GM18951 (cell line): ENCODE results near the gene MFSD6L.

Experiments
- POLR2A ChIP-seq: IDR thresholded peaks from 4 replicates; pipeline ENCODE4 v1.6.1; 2011; ENCODE audit warnings: mild to moderate bottlenecking; ENCODE audit not compliant: insufficient read length, insufficient read depth; ENCODE audit errors: extremely low read depth
- in situ Hi-C: fragments of 300-500 bp; cut with MboI; formaldehyde crosslinking; loops from one replicate; pipeline ENCODE4 v1.12.0; 2022; ENCODE audit warnings: low sequenced_read_pairs, mixed read lengths, inconsistent platforms; ENCODE audit not compliant: unreplicated experiment

Gene MFSD6L

GRCh38 chr17:8835631-8836364 is 36.6 kb upstream of the MFSD6L start:
- in situ Hi-C loops, result no loop called here
- TF ChIP-seq POLR2A, result no peak

GRCh38 chr17:8835106-8835505 is 35.9 kb upstream of the MFSD6L start:
- in situ Hi-C loops, result no loop called here
- no peak for TF ChIP-seq POLR2A

- in situ Hi-C loops, result no loop called here
- no peak for TF ChIP-seq POLR2A
Measured at GRCh38 chr17:8832711-8833352, 33.7 kb upstream of the MFSD6L start.

GRCh38 chr17:8831234-8831849 is 32.2 kb upstream of the MFSD6L start:
- TF ChIP-seq POLR2A, result no peak
- in situ Hi-C loops, result no loop called here

- no peak for TF ChIP-seq POLR2A
- in situ Hi-C loops, result no loop called here
Measured at GRCh38 chr17:8830141-8830540, 31.0 kb upstream of the MFSD6L start.

- no peak for TF ChIP-seq POLR2A
- in situ Hi-C loops, result no loop called here
Measured at GRCh38 chr17:8829036-8829941, 30.1 kb upstream of the MFSD6L start.

- TF ChIP-seq POLR2A, result no peak
- in situ Hi-C loops, result no loop called here
Measured at GRCh38 chr17:8828517-8828875, 29.3 kb upstream of the MFSD6L start.

- in situ Hi-C loops, result no loop called here
- no peak for TF ChIP-seq POLR2A
Measured at GRCh38 chr17:8826808-8827435, 27.8 kb upstream of the MFSD6L start.

GRCh38 chr17:8825802-8826201 is 26.6 kb upstream of the MFSD6L start:
- in situ Hi-C loops, result no loop called here
- TF ChIP-seq POLR2A, result no peak

GRCh38 chr17:8823279-8823678 is 24.1 kb upstream of the MFSD6L start:
- in situ Hi-C loops, result no loop called here
- TF ChIP-seq POLR2A, result no peak

GRCh38 chr17:8822401-8823035 is 23.4 kb upstream of the MFSD6L start:
- TF ChIP-seq POLR2A, result no peak
- in situ Hi-C loops, result no loop called here

GRCh38 chr17:8821446-8822105 is 22.4 kb upstream of the MFSD6L start:
- no peak for TF ChIP-seq POLR2A
- in situ Hi-C loops, result no loop called here

GRCh38 chr17:8820311-8821010 is 21.3 kb upstream of the MFSD6L start:
- no peak for TF ChIP-seq POLR2A
- in situ Hi-C loops, result no loop called here
